Measurements from ENCODE around the gene CFAP45. TPM values are rescaled to one million over a fixed set of nuclear protein-coding genes. Genes with fewer than 3 reads are reported as not detected.

CFAP45 gene
- total RNA-seq, 1 donor from 2014 or later, result 0.49 TPM

DNA sequence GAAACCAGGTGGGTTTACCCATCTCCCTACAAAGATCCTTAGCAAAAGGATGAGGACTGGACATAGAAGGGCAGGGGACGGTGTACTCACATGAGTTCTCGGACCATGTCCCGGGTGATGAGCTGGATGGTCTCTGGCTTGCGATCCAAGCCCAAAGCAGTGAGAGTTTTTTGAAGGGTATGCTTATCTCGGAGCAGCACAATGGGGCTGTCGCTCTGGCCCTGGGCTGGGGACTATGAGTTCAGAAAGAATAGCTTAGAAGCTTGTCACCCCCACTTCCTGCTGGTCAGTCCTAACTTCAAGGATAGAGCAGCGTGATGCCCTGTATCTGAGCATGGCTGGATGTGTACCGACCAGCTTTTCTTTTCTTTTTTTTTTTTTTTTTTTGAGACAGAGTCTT is 9.6 kb downstream of the CFAP45 start:
- no peaks in the 10 kb centered on the region for H3K9me3 Mint-ChIP-seq (ENCODE audit: unreplicated experiment)
- no peak for DNase-seq
- no peaks in the 10 kb centered on the region for H3K4me1 Mint-ChIP-seq (ENCODE audit: low read depth, unreplicated experiment)
- no peak overlapping the region for H3K27ac Mint-ChIP-seq (ENCODE audit: unreplicated experiment)
- H3K27me3 Mint-ChIP-seq (ENCODE audit: unreplicated experiment), result no peaks in the 10 kb centered on the region
- no peak for TF ChIP-seq CTCF (IDR thresholded peaks at IDR 0.05; ENCODE audit: partially characterized antibody, unreplicated experiment)
- H3K4me3 Mint-ChIP-seq (ENCODE audit: unreplicated experiment), result no peak overlapping the region
- H3K36me3 Mint-ChIP-seq (ENCODE audit: unreplicated experiment), result no peaks in the 10 kb centered on the region

DNA sequence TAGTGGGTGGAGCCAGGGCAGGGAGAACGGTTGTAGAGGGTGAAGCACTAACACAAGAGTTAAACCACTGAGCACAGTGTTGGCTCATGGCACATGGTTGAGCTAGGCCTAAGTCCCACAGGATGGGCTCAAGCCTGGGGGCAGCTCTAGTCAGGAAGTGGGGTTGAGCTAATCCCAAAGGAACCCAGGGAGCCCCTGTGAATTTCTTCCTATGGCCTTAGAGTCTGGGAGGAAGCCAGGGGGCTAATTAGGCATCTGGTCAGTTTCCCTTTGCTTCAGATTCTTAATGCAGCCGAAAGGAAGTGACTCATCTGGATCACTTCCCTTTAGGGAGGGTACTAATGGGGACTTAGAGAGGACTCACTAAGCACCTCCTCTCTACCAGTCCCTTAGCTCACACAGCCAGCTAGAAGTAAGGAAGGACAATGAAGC is 10.1 kb downstream of the CFAP45 start:
- DNase-seq, result no peak

GRCh38 chr1:159889202-159889601 is 10.8 kb downstream of the CFAP45 start:
- Mint-ChIP-seq H3K36me3 (ENCODE audit: unreplicated experiment) (no peaks in the 10 kb centered on the region), H3K27ac (ENCODE audit: unreplicated experiment) (no peak overlapping the region), H3K4me1 (ENCODE audit: low read depth, unreplicated experiment) (no peaks in the 10 kb centered on the region), H3K4me3 (ENCODE audit: unreplicated experiment) (no peak overlapping the region), H3K27me3 (ENCODE audit: unreplicated experiment) (no peaks in the 10 kb centered on the region), H3K9me3 (ENCODE audit: unreplicated experiment) (no peaks in the 10 kb centered on the region)
- no peak for DNase-seq
- TF ChIP-seq CTCF (IDR thresholded peaks at IDR 0.05; ENCODE audit: partially characterized antibody, unreplicated experiment), result no peak

More for the DNA sequence above, 10.1 kb downstream of the CFAP45 start:
- H3K36me3 Mint-ChIP-seq (ENCODE audit: unreplicated experiment), result no peaks in the 10 kb centered on the region
- H3K9me3 Mint-ChIP-seq (ENCODE audit: unreplicated experiment), result no peaks in the 10 kb centered on the region
- no peaks in the 10 kb centered on the region for H3K27me3 Mint-ChIP-seq (ENCODE audit: unreplicated experiment)
- no peaks in the 10 kb centered on the region for H3K4me1 Mint-ChIP-seq (ENCODE audit: low read depth, unreplicated experiment)
- H3K27ac Mint-ChIP-seq (ENCODE audit: unreplicated experiment), result no peak overlapping the region
- no peak overlapping the region for H3K4me3 Mint-ChIP-seq (ENCODE audit: unreplicated experiment)
- TF ChIP-seq CTCF (IDR thresholded peaks at IDR 0.05; ENCODE audit: partially characterized antibody, unreplicated experiment), result no peak

- H3K36me3 Mint-ChIP-seq (ENCODE audit: unreplicated experiment), result no peaks in the 10 kb centered on the region
- no peak for TF ChIP-seq CTCF (IDR thresholded peaks at IDR 0.05; ENCODE audit: partially characterized antibody, unreplicated experiment)
- no peak overlapping the region for H3K4me3 Mint-ChIP-seq (ENCODE audit: unreplicated experiment)
- H3K27ac Mint-ChIP-seq (ENCODE audit: unreplicated experiment), result no peak overlapping the region
- H3K9me3 Mint-ChIP-seq (ENCODE audit: unreplicated experiment), result no peaks in the 10 kb centered on the region
- DNase-seq, result no peak
- no peaks in the 10 kb centered on the region for H3K4me1 Mint-ChIP-seq (ENCODE audit: low read depth, unreplicated experiment)
- H3K27me3 Mint-ChIP-seq (ENCODE audit: unreplicated experiment), result no peaks in the 10 kb centered on the region
These were observed 15.7 kb downstream of the CFAP45 start for GRCh38 chr1:159884296-159884695.

GRCh38 chr1:159883134-159883533 is 16.8 kb downstream of the CFAP45 start:
- TF ChIP-seq CTCF (IDR thresholded peaks at IDR 0.05; ENCODE audit: partially characterized antibody, unreplicated experiment), result no peak
- no peak for DNase-seq
- Mint-ChIP-seq H3K27ac (ENCODE audit: unreplicated experiment) (no peak overlapping the region), H3K36me3 (ENCODE audit: unreplicated experiment) (no peaks in the 10 kb centered on the region), H3K9me3 (ENCODE audit: unreplicated experiment) (no peaks in the 10 kb centered on the region), H3K4me1 (ENCODE audit: low read depth, unreplicated experiment) (no peaks in the 10 kb centered on the region), H3K27me3 (ENCODE audit: unreplicated experiment) (peaks cover 4% of the 10 kb centered on the region), H3K4me3 (ENCODE audit: unreplicated experiment) (no peak overlapping the region)

All from glutamatergic neuron (in vitro differentiated cells).